Activated naive CD8-positive, alpha-beta T cell treated with anti-CD3 and anti-CD28 coated beads, Interleukin-2, amount 10 ng/mL, durations not matched to agents 7 days and 5 days (primary cell): ENCODE results near the gene ARHGAP22. TPM values are rescaled to one million over a fixed set of nuclear protein-coding genes. Genes with fewer than 3 reads are reported as not detected.

Experiments used
- ATAC-seq: fragments of 150-1000 bp; cut with Tn5 transposase; one replicate; pipeline ENCODE4 v1.10.0; 2021; ENCODE audit warnings: low read depth, moderate library complexity
- POLR2A ChIA-PET: fragments of 350-600 bp; sonication (Branson Sonifier 250); formaldehyde crosslinking; loops from one replicate; lab custom pipeline; 2021; ENCODE audit warnings: antibody characterized with exemption; lab: Charles Lee
- DNase-seq: peaks from one replicate; pipeline ENCODE4 v3.0.0; 2021
- H3K27ac Mint-ChIP-seq: one replicate; pipeline ENCODE4 v1.8.0; 2022; ENCODE audit warnings: mild to moderate bottlenecking, mixed read lengths
- H3K27me3 Mint-ChIP-seq: one replicate; pipeline ENCODE4 v1.8.0; 2022; ENCODE audit warnings: mild to moderate bottlenecking, moderate library complexity, mixed read lengths
- H3K36me3 Mint-ChIP-seq: one replicate; pipeline ENCODE4 v1.8.0; 2021; ENCODE audit warnings: mild to moderate bottlenecking, mixed read lengths
- H3K4me1 Mint-ChIP-seq: one replicate; pipeline ENCODE4 v1.8.0; 2021; ENCODE audit warnings: mixed read lengths
- H3K4me3 Mint-ChIP-seq: one replicate; pipeline ENCODE4 v1.8.0; 2022; ENCODE audit warnings: mild to moderate bottlenecking, moderate library complexity, mixed read lengths
- H3K9me3 Mint-ChIP-seq: one replicate; pipeline ENCODE4 v1.8.0; 2021; ENCODE audit warnings: mixed read lengths
- total RNA-seq, 2 experiments: library from RNA; stranded (reverse); gene quantifications; one replicate each; pipeline ENCODE4 v1.2.3, GENCODE V29; 2021

Gene ARHGAP22
- total RNA-seq, 2 experiments from 2014 or later, result 0.26 to 0.30 TPM

GRCh38 chr10:48417374-48417773 is 187.5 kb downstream of the ARHGAP22 start:
- no peak for ATAC-seq
- Mint-ChIP-seq H3K27ac (no peak overlapping the region), H3K36me3 (peaks cover 15% of the 10 kb centered on the region), H3K4me1 (no peaks in the 10 kb centered on the region), H3K9me3 (peaks cover 7% of the 10 kb centered on the region), H3K27me3 (no peaks in the 10 kb centered on the region), H3K4me3 (no peak overlapping the region)
- DNase-seq, result no peak
- POLR2A ChIA-PET, result no interaction called here

- ATAC-seq, result no peak
- Mint-ChIP-seq H3K36me3 (peaks cover 21% of the 10 kb centered on the region), H3K27me3 (no peaks in the 10 kb centered on the region), H3K27ac (no peak overlapping the region), H3K4me1 (no peaks in the 10 kb centered on the region), H3K4me3 (no peak overlapping the region), H3K9me3 (peaks cover 10% of the 10 kb centered on the region)
- POLR2A ChIA-PET, result no interaction called here
- DNase-seq, result no peak
Observed at GRCh38 chr10:48416584-48417232, 188.2 kb downstream of the ARHGAP22 start.

- Mint-ChIP-seq H3K27ac (no peak overlapping the region), H3K36me3 (peaks cover 34% of the 10 kb centered on the region), H3K27me3 (no peaks in the 10 kb centered on the region), H3K4me1 (no peaks in the 10 kb centered on the region), H3K4me3 (no peak overlapping the region), H3K9me3 (peaks cover 10% of the 10 kb centered on the region)
- ATAC-seq, result no peak
- POLR2A ChIA-PET, result no interaction called here
- DNase-seq, result no peak
Observed at GRCh38 chr10:48414778-48415177, 190.1 kb downstream of the ARHGAP22 start.

- Mint-ChIP-seq H3K4me3 (no peak overlapping the region), H3K27me3 (no peaks in the 10 kb centered on the region), H3K4me1 (no peaks in the 10 kb centered on the region), H3K27ac (no peak overlapping the region), H3K9me3 (peaks cover 10% of the 10 kb centered on the region), H3K36me3 (peaks cover 35% of the 10 kb centered on the region)
- ATAC-seq (no peak), DNase-seq (no peak)
- POLR2A ChIA-PET, result no interaction called here
Observed at GRCh38 chr10:48414160-48414559, 190.7 kb downstream of the ARHGAP22 start.

- Mint-ChIP-seq H3K4me1 (no peaks in the 10 kb centered on the region), H3K9me3 (peaks cover 10% of the 10 kb centered on the region), H3K36me3 (peaks cover 35% of the 10 kb centered on the region), H3K4me3 (no peak overlapping the region), H3K27me3 (no peaks in the 10 kb centered on the region), H3K27ac (no peak overlapping the region)
- POLR2A ChIA-PET, result no interaction called here
- DNase-seq (no peak), ATAC-seq (no peak)
Observed at GRCh38 chr10:48412933-48413332, 191.9 kb downstream of the ARHGAP22 start.

GRCh38 chr10:48412081-48412480 is 192.8 kb downstream of the ARHGAP22 start:
- Mint-ChIP-seq H3K36me3 (peaks cover 35% of the 10 kb centered on the region), H3K9me3 (peaks cover 10% of the 10 kb centered on the region), H3K4me3 (no peak overlapping the region), H3K4me1 (no peaks in the 10 kb centered on the region), H3K27me3 (no peaks in the 10 kb centered on the region), H3K27ac (no peak overlapping the region)
- POLR2A ChIA-PET, result no interaction called here
- ATAC-seq, result no peak
- DNase-seq, result no peak

GRCh38 chr10:48411510-48411909 is 193.4 kb downstream of the ARHGAP22 start:
- no peak overlapping the region for H3K4me3 Mint-ChIP-seq
- POLR2A ChIA-PET, result no interaction called here

GRCh38 chr10:48410503-48410902 is 194.4 kb downstream of the ARHGAP22 start:
- H3K4me3 Mint-ChIP-seq, result no peak overlapping the region
- H3K36me3 Mint-ChIP-seq, result peaks cover 35% of the 10 kb centered on the region
- H3K9me3 Mint-ChIP-seq, result peaks cover 10% of the 10 kb centered on the region
- POLR2A ChIA-PET, result no interaction called here
- DNase-seq (no peak), ATAC-seq (no peak)
- H3K27ac Mint-ChIP-seq, result no peak overlapping the region
- H3K27me3 Mint-ChIP-seq, result no peaks in the 10 kb centered on the region
- peaks cover 1% of the 10 kb centered on the region for H3K4me1 Mint-ChIP-seq

More at GRCh38 chr10:48411510-48411909, 193.4 kb downstream of the ARHGAP22 start:
- Mint-ChIP-seq H3K36me3 (peaks cover 35% of the 10 kb centered on the region), H3K27me3 (no peaks in the 10 kb centered on the region), H3K4me1 (no peaks in the 10 kb centered on the region), H3K9me3 (peaks cover 10% of the 10 kb centered on the region), H3K27ac (no peak overlapping the region)
- DNase-seq (no peak), ATAC-seq (no peak)

GRCh38 chr10:48406658-48407057 is 198.2 kb downstream of the ARHGAP22 start:
- Mint-ChIP-seq H3K36me3 (peaks cover 16% of the 10 kb centered on the region), H3K27me3 (no peaks in the 10 kb centered on the region), H3K9me3 (no peaks in the 10 kb centered on the region), H3K27ac (no peak overlapping the region), H3K4me1 (peaks cover 1% of the 10 kb centered on the region), H3K4me3 (no peak overlapping the region)
- POLR2A ChIA-PET, result no interaction called here
- ATAC-seq, result no peak
- DNase-seq, result no peak

- H3K36me3 Mint-ChIP-seq, result peaks cover 15% of the 10 kb centered on the region
- DNase-seq (no peak), ATAC-seq (no peak)
- POLR2A ChIA-PET, result no interaction called here
- no peak overlapping the region for H3K27ac Mint-ChIP-seq
- no peaks in the 10 kb centered on the region for H3K9me3 Mint-ChIP-seq
- no peak overlapping the region for H3K4me3 Mint-ChIP-seq
- peaks cover 1% of the 10 kb centered on the region for H3K4me1 Mint-ChIP-seq
- H3K27me3 Mint-ChIP-seq, result no peaks in the 10 kb centered on the region
Observed at GRCh38 chr10:48406204-48406603, 198.7 kb downstream of the ARHGAP22 start.

GRCh38 chr10:48404646-48405045 is 200.2 kb downstream of the ARHGAP22 start:
- Mint-ChIP-seq H3K4me3 (no peak overlapping the region), H3K27ac (no peak overlapping the region), H3K4me1 (peaks cover 5% of the 10 kb centered on the region), H3K9me3 (no peaks in the 10 kb centered on the region), H3K36me3 (peaks cover 3% of the 10 kb centered on the region), H3K27me3 (no peaks in the 10 kb centered on the region)
- POLR2A ChIA-PET, result no interaction called here
- ATAC-seq (no peak), DNase-seq (no peak)

- H3K4me3 Mint-ChIP-seq, result no peak overlapping the region
- POLR2A ChIA-PET, result no interaction called here
- H3K9me3 Mint-ChIP-seq, result no peaks in the 10 kb centered on the region
- no peak overlapping the region for H3K27ac Mint-ChIP-seq
- peaks cover 9% of the 10 kb centered on the region for H3K4me1 Mint-ChIP-seq
- ATAC-seq, result no peak
- no peak for DNase-seq
- peaks cover 3% of the 10 kb centered on the region for H3K36me3 Mint-ChIP-seq
- no peaks in the 10 kb centered on the region for H3K27me3 Mint-ChIP-seq
Observed at GRCh38 chr10:48400850-48401220, 204.0 kb downstream of the ARHGAP22 start.

GRCh38 chr10:48400129-48400849 is 204.6 kb downstream of the ARHGAP22 start:
- no peak for ATAC-seq
- H3K4me1 Mint-ChIP-seq, result peaks cover 9% of the 10 kb centered on the region
- no peaks in the 10 kb centered on the region for H3K27me3 Mint-ChIP-seq
- no peak overlapping the region for H3K27ac Mint-ChIP-seq
- no peak for DNase-seq
- POLR2A ChIA-PET, result no interaction called here
- no peak overlapping the region for H3K4me3 Mint-ChIP-seq
- peaks cover 3% of the 10 kb centered on the region for H3K36me3 Mint-ChIP-seq
- no peaks in the 10 kb centered on the region for H3K9me3 Mint-ChIP-seq

GRCh38 chr10:48399551-48399950 is 205.3 kb downstream of the ARHGAP22 start:
- ATAC-seq (no peak), DNase-seq (no peak)
- POLR2A ChIA-PET, result no interaction called here
- Mint-ChIP-seq H3K27ac (no peak overlapping the region), H3K27me3 (no peaks in the 10 kb centered on the region), H3K36me3 (peaks cover 2% of the 10 kb centered on the region), H3K4me3 (no peak overlapping the region), H3K4me1 (peaks cover 9% of the 10 kb centered on the region), H3K9me3 (no peaks in the 10 kb centered on the region)
